HepG2 (cell line): ENCODE data around the gene PTPRE. TPM values are rescaled to one million over a fixed set of nuclear protein-coding genes. Genes with fewer than 3 reads are reported as not detected.

Experiments
- ATAC-seq: fragments of 200-7000 bp; cut with Tn5 transposase; 3 replicates; pipeline ENCODE4 v1.9.1; 2020; ENCODE audit warnings: mild to moderate bottlenecking, moderate library complexity
- BruUV-seq: library from RNA; stranded (reverse); fragments of 400-500 nt; replicated peaks from 2 replicates; lab custom pipeline; 2021; lab: Mats Ljungman, UMichigan
- CTCF ChIA-PET: fragments of 300-600 bp; formaldehyde crosslinking; extraction: SDS; loops from one replicate; lab custom pipeline; 2021; ENCODE audit warnings: low total read pairs, inconsistent platforms, low intra/inter-chr PET ratio; lab: Yijun Ruan, JAX
- POLR2A ChIA-PET: fragments of 350-600 bp; sonication (Branson Sonifier 250); formaldehyde crosslinking; loops from one replicate; lab custom pipeline; 2020; ENCODE audit warnings: antibody characterized with exemption, inconsistent platforms; lab: Yijun Ruan, JAX
- DNase-seq: peaks from one replicate; pipeline ENCODE4 v3.0.0-alpha.2; 2015; ENCODE audit warnings: low spot score
- FAIRE-seq: peaks from 3 replicates; lab custom pipeline; 2011; peaks lifted over from hg19 to GRCh38; lab: Jason Lieb, UNC
- H2AFZ ChIP-seq: one replicate; pipeline ENCODE4 v1.6.1; 2011; ENCODE audit warnings: low read length, inconsistent platforms
- H3K27ac ChIP-seq: fragments of 300-600 bp; 3 replicates; pipeline ENCODE4 v1.8.0; 2011; ENCODE audit warnings: mixed run types, mild to moderate bottlenecking, mixed read lengths, low read length, inconsistent platforms; ENCODE audit not compliant: insufficient read depth; ENCODE audit errors: extremely low read length
- H3K27me3 ChIP-seq, 2 experiments: fragments of 200-600 bp in 1 of 2; 2 replicates in 1 of 2; 3 replicates in 1 of 2; pipeline versions ENCODE4 v1.6.0 to v1.8.0; 2011; ENCODE audit warnings: low read length in 2 of 2, mild to moderate bottlenecking in 2 of 2, moderate library complexity in 2 of 2, inconsistent platforms in 1 of 2; ENCODE audit not compliant: insufficient read depth in 2 of 2, control insufficient read depth in 1 of 2
- H3K36me3 ChIP-seq, 2 experiments: fragments of 200-600 bp in 1 of 2; replicated peaks in 1 of 2; 2 replicates in 1 of 2; 3 replicates in 1 of 2; pipeline versions ENCODE4 v1.5.1 to v1.8.0; 2011; ENCODE audit warnings: low read length in 2 of 2, inconsistent platforms in 1 of 2; ENCODE audit not compliant: insufficient read depth in 2 of 2, control insufficient read depth in 1 of 2
- H3K4me1 ChIP-seq: 2 replicates; pipeline ENCODE4 v1.5.1; 2012; ENCODE audit warnings: low read length, inconsistent platforms; ENCODE audit not compliant: insufficient read depth
- H3K4me2 ChIP-seq: 2 replicates; pipeline ENCODE4 v1.6.0; 2011; ENCODE audit warnings: low read depth, low read length, inconsistent platforms
- H3K4me3 ChIP-seq, 3 experiments: fragments of 200-600 bp in 1 of 3; sonication (generic), shearing (Covaris generic) in 1 of 3; replicated peaks in 1 of 3; 2 replicates each; pipeline ENCODE4 v1.5.1; 2011 to 2016; ENCODE audit warnings: low read length in 3 of 3, inconsistent platforms in 2 of 3, low read depth in 2 of 3, mild to moderate bottlenecking in 2 of 3, control low read depth in 1 of 3, mixed read lengths in 1 of 3; ENCODE audit not compliant: insufficient read depth in 1 of 3
- H3K79me2 ChIP-seq: one replicate; pipeline ENCODE4 v1.6.1; 2011; ENCODE audit warnings: low read length, inconsistent platforms; ENCODE audit not compliant: insufficient read depth
- H3K9ac ChIP-seq: 2 replicates; pipeline ENCODE4 v1.6.0; 2011; ENCODE audit warnings: mild to moderate bottlenecking, low read depth, low read length, inconsistent platforms; ENCODE audit not compliant: insufficient read depth
- H3K9me3 ChIP-seq: 2 replicates; pipeline ENCODE4 v1.5.1; 2012; ENCODE audit warnings: mild to moderate bottlenecking, low read length
- H4K20me1 ChIP-seq: 2 replicates; pipeline ENCODE4 v1.6.0; 2011; ENCODE audit warnings: inconsistent platforms, mild to moderate bottlenecking, low read length, moderate library complexity; ENCODE audit not compliant: insufficient read depth
- HOXA5 ChIP-seq: sonication (generic); formaldehyde crosslinking; IDR thresholded peaks from 2 replicates; pipeline ENCODE4 v1.4.0; 2020; ENCODE audit warnings: missing genetic modification reagents
- MAFF ChIP-seq: IDR thresholded peaks from 2 replicates; pipeline ENCODE4 v1.6.1; 2011; ENCODE audit warnings: low read depth, low read length, improper control_type of control experiment
- MAFK ChIP-seq, 2 experiments: IDR thresholded peaks in 1 of 2; conservative IDR thresholded peaks in 1 of 2; 2 replicates each; pipeline ENCODE4 v1.6.1; 2011; ENCODE audit warnings: improper control_type of control experiment in 2 of 2, low read length in 2 of 2
- MIXL1 ChIP-seq: IDR thresholded peaks from 2 replicates; pipeline ENCODE4 v1.6.1; 2016
- ZBTB33 ChIP-seq: sonication (generic); formaldehyde crosslinking; IDR thresholded peaks from 2 replicates; pipeline ENCODE4 v1.4.0; 2020; ENCODE audit warnings: missing genetic modification reagents
- ZNF382 ChIP-seq: sonication (generic); formaldehyde crosslinking; IDR thresholded peaks from 2 replicates; pipeline ENCODE4 v1.5.0; 2020; ENCODE audit warnings: missing genetic modification reagents, mild to moderate bottlenecking, borderline replicate concordance
- ZNF607 ChIP-seq: sonication (generic); formaldehyde crosslinking; IDR thresholded peaks from 2 replicates; pipeline ENCODE4 v1.5.1; 2020; ENCODE audit warnings: missing genetic modification reagents, mild to moderate bottlenecking, borderline replicate concordance
- WGBS: methylation state at CpG from one replicate; pipeline ENCODE4 v1.1.6; 2017; ENCODE audit warnings: low lambda C conversion rate; 5-methylcytosine and 5-hydroxymethylcytosine counted together
- in situ Hi-C: cut with HindIII; loops from 2 replicates; pipeline ENCODE4 v1.10.0; 2017; ENCODE audit warnings: low pct_unique_long_range_greater_than_20kb; ENCODE audit not compliant: extremely low pct_ligation_motif_present
- intact Hi-C: fragments of 100-400 bp; cut with micrococcal nuclease; formaldehyde crosslinking; loops from one replicate; pipeline ENCODE4 v1.10.0; 2022; ENCODE audit not compliant: unreplicated experiment
- polyA plus RNA-seq, 8 experiments: library from polyadenylated mRNA; depleted of rRNA in 3 of 8; stranded (reverse) in 7 of 8; unstranded in 1 of 8; fragments of >200 nt; fragmentation: Illumina TruSeq in 4 of 8; extraction: Trizol in 4 of 8; gene quantifications; 2 replicates each; pipeline versions ENCODE4 v1.2.1 to v1.2.3, GENCODE V29; 2011 to 2016; ENCODE audit warnings: low read depth in 4 of 8, missing spikeins in 1 of 8, mixed read lengths in 1 of 8; ENCODE audit not compliant: insufficient read depth in 1 of 8
- total RNA-seq, 5 experiments: library from RNA; depleted of rRNA; stranded (reverse); fragments of >200 nt; fragmentation: Illumina TruSeq; extraction: Trizol; gene quantifications; 2 replicates each; pipeline ENCODE4 v1.2.3, GENCODE V29; 2016; ENCODE audit warnings: low read depth in 1 of 5

The PTPRE gene
- total and polyA plus RNA-seq, 2 of the 13 experiments (the other 11 are each of a cell fraction or from before 2014, with no cell fraction given) = 0.01 to 0.02 TPM

- Histone ChIP-seq H3K4me2 (no peak overlapping the region), H3K36me3 (peaks cover 15 to 83% of the 10 kb centered on the region in 2 experiments), H2AFZ (no peak overlapping the region), H3K79me2 (peaks cover 7% of the 10 kb centered on the region), H3K27me3 (no peaks in the 10 kb centered on the region), H3K27ac (no peak overlapping the region), H3K9ac (no peak overlapping the region), H3K4me3 (no peak overlapping the region), H3K9me3 (no peaks in the 10 kb centered on the region), H3K4me1 (no peaks in the 10 kb centered on the region; the same call in 1 of the 2 replicates), H4K20me1 (no peaks in the 10 kb centered on the region)
- peak; percentile 73 to 89 for TF ChIP-seq MAFK (conservative IDR thresholded peaks at IDR 0.05 in 1 of 2, IDR thresholded peaks at IDR 0.05 in 1 of 2; ENCODE audit: low read length in 2 of 2)
- TF ChIP-seq ZBTB33 = peak; percentile 79
- peak; percentile 77; the same call in 1 of the 2 replicates for TF ChIP-seq MAFF
- no peak for TF ChIP-seq ZNF607 (CRISPR knock-in tag)
- TF ChIP-seq ZNF382 (CRISPR knock-in tag) = no peak
- TF ChIP-seq MIXL1 (CRISPR knock-in tag) = no peak
- no peak for TF ChIP-seq HOXA5 (CRISPR knock-in tag)
- no TSS peak for BruUV-seq
- intact Hi-C loops (no loop called here), in situ Hi-C loops (no loop called here)
- ATAC-seq (no peak), FAIRE-seq (no peak), DNase-seq (no peak)
- ChIA-PET CTCF (no interaction called here), POLR2A (no interaction called here)
- 89% methylated on average over 13 of the region's 13 CpGs for WGBS
Observed at GRCh38 chr10:128116851-128117615, 210.1 kb downstream of the PTPRE start.
